H9 (cell line): Measurements from ENCODE around the gene ABLIM1. TPM values are rescaled to one million over a fixed set of nuclear protein-coding genes. Genes with fewer than 3 reads are reported as not detected.

Source experiments
- DNase-seq: peaks from one replicate; pipeline ENCODE4 v3.0.0-alpha.2; 2017
- H2AFZ ChIP-seq: one replicate; pipeline ENCODE4 v1.6.1; 2013; ENCODE audit warnings: mild to moderate bottlenecking, low read length, control low read depth, moderate library complexity
- H2AK5ac ChIP-seq: 2 replicates; pipeline ENCODE4 v1.6.1; 2013; ENCODE audit warnings: low read length, control low read depth, mixed read lengths; ENCODE audit not compliant: insufficient read length
- H2BK120ac ChIP-seq: one replicate; pipeline ENCODE4 v1.6.1; 2013; ENCODE audit warnings: low read depth, mild to moderate bottlenecking, low read length, control low read depth, inconsistent platforms; ENCODE audit not compliant: poor library complexity, severe bottlenecking
- H2BK12ac ChIP-seq: 2 replicates; pipeline ENCODE4 v1.6.1; 2013; ENCODE audit warnings: low read length, control low read depth, mixed read lengths, low read depth; ENCODE audit not compliant: insufficient read length
- H2BK15ac ChIP-seq: 2 replicates; pipeline ENCODE4 v1.6.1; 2013; ENCODE audit warnings: low read depth, low read length, control low read depth
- H2BK20ac ChIP-seq: one replicate; pipeline ENCODE4 v1.6.1; 2013; ENCODE audit warnings: low read depth, mild to moderate bottlenecking, low read length, control low read depth, inconsistent platforms; ENCODE audit not compliant: poor library complexity, severe bottlenecking
- H2BK5ac ChIP-seq: 2 replicates; pipeline ENCODE4 v1.6.1; 2013; ENCODE audit warnings: low read length, control low read depth, mixed read lengths; ENCODE audit not compliant: insufficient read length
- H3K14ac ChIP-seq: 2 replicates; pipeline ENCODE4 v1.6.1; 2013; ENCODE audit warnings: low read length, control low read depth; ENCODE audit not compliant: insufficient read depth
- H3K18ac ChIP-seq: 2 replicates; pipeline ENCODE4 v1.6.1; 2013; ENCODE audit warnings: low read depth, mild to moderate bottlenecking, mixed read lengths, low read length, control low read depth; ENCODE audit not compliant: insufficient read length
- H3K23ac ChIP-seq: 2 replicates; pipeline ENCODE4 v1.6.1; 2013; ENCODE audit warnings: low read length, control low read depth, mixed read lengths, low read depth; ENCODE audit not compliant: insufficient read length
- H3K23me2 ChIP-seq: 2 replicates; pipeline ENCODE4 v1.6.1; 2013; ENCODE audit warnings: low read depth, mild to moderate bottlenecking, mixed read lengths, low read length, control low read depth; ENCODE audit not compliant: insufficient read length, poor library complexity, severe bottlenecking
- H3K27ac ChIP-seq: 2 replicates; pipeline ENCODE4 v1.5.1; 2013; ENCODE audit warnings: low read length, control low read depth, mixed read lengths, low read depth; ENCODE audit not compliant: insufficient read length
- H3K27me3 ChIP-seq: 2 replicates; pipeline ENCODE4 v1.6.1; 2013; ENCODE audit warnings: low read length, control low read depth, inconsistent platforms; ENCODE audit not compliant: insufficient read depth
- H3K4ac ChIP-seq: 2 replicates; pipeline ENCODE4 v1.6.1; 2013; ENCODE audit warnings: low read depth, mild to moderate bottlenecking, control low read depth, inconsistent platforms, low read length, moderate library complexity
- H3K4me1 ChIP-seq: 2 replicates; pipeline ENCODE4 v1.6.1; 2013; ENCODE audit warnings: low read length, control low read depth, inconsistent platforms; ENCODE audit not compliant: insufficient read depth
- H3K4me2 ChIP-seq: 2 replicates; pipeline ENCODE4 v1.6.1; 2013; ENCODE audit warnings: low read length, control low read depth, mixed read lengths; ENCODE audit not compliant: insufficient read length, insufficient read depth
- H3K56ac ChIP-seq: 2 replicates; pipeline ENCODE4 v1.6.1; 2013; ENCODE audit warnings: low read depth, mild to moderate bottlenecking, mixed read lengths, low read length, control low read depth; ENCODE audit not compliant: insufficient read length
- H3K79me1 ChIP-seq: 2 replicates; pipeline ENCODE4 v1.6.1; 2013; ENCODE audit warnings: low read depth, mild to moderate bottlenecking, moderate library complexity, low read length, control low read depth, inconsistent platforms; ENCODE audit not compliant: insufficient read depth, poor library complexity, severe bottlenecking
- H3K79me2 ChIP-seq: 2 replicates; pipeline ENCODE4 v1.6.1; 2013; ENCODE audit warnings: low read length, control low read depth, inconsistent platforms; ENCODE audit not compliant: insufficient read depth
- H3K9ac ChIP-seq: 2 replicates; pipeline ENCODE4 v1.6.1; 2013; ENCODE audit warnings: low read length, control low read depth, mixed read lengths; ENCODE audit not compliant: insufficient read length; ENCODE audit errors: extremely low read depth
- H3K9me3 ChIP-seq: one replicate; pipeline ENCODE4 v1.6.1; 2013; ENCODE audit warnings: low read depth, low read length, inconsistent platforms; ENCODE audit not compliant: control insufficient read depth
- H3T11ph ChIP-seq: one replicate; pipeline ENCODE4 v1.6.1; 2013; ENCODE audit warnings: mild to moderate bottlenecking, low read length, control low read depth, inconsistent platforms
- H4K20me1 ChIP-seq: one replicate; pipeline ENCODE4 v1.6.1; 2013; ENCODE audit not compliant: control insufficient read depth, insufficient read length, insufficient read depth
- H4K5ac ChIP-seq: 2 replicates; pipeline ENCODE4 v1.6.1; 2013; ENCODE audit warnings: low read depth, mild to moderate bottlenecking, mixed read lengths, low read length, control low read depth; ENCODE audit not compliant: insufficient read length
- H4K8ac ChIP-seq: replicated peaks from 2 replicates; pipeline ENCODE4 v1.6.1; 2013; ENCODE audit warnings: low read length, control low read depth, mixed read lengths, low read depth; ENCODE audit not compliant: insufficient read length
- H4K91ac ChIP-seq: 2 replicates; pipeline ENCODE4 v1.6.1; 2013; ENCODE audit warnings: low read depth, mild to moderate bottlenecking, moderate library complexity, mixed read lengths, low read length, control low read depth; ENCODE audit not compliant: insufficient read length
- H3K27ac Mint-ChIP-seq, 3 experiments: 2 replicates in 2 of 3; 3 replicates in 1 of 3; pipeline ENCODE4 v1.8.0; 2020 to 2021; ENCODE audit warnings: mixed read lengths in 3 of 3, mild to moderate bottlenecking in 1 of 3, moderate library complexity in 1 of 3
- H3K27me3 Mint-ChIP-seq: 2 replicates; pipeline ENCODE4 v1.8.0; 2021; ENCODE audit warnings: low read depth, mild to moderate bottlenecking, moderate library complexity, mixed read lengths
- H3K36me3 Mint-ChIP-seq, 3 experiments: 2 replicates in 2 of 3; 3 replicates in 1 of 3; pipeline ENCODE4 v1.8.0; 2020 to 2021; ENCODE audit warnings: low read depth in 3 of 3, mixed read lengths in 3 of 3; ENCODE audit not compliant: insufficient read depth in 1 of 3
- H3K4me1 Mint-ChIP-seq, 2 experiments: 2 replicates each; pipeline ENCODE4 v1.8.0; 2020; ENCODE audit warnings: mixed read lengths in 2 of 2
- H3K4me3 Mint-ChIP-seq, 2 experiments: 2 replicates in 1 of 2; 3 replicates in 1 of 2; pipeline ENCODE4 v1.8.0; 2020 to 2021; ENCODE audit warnings: mild to moderate bottlenecking in 2 of 2, mixed read lengths in 2 of 2, moderate library complexity in 1 of 2
- H3K9me3 Mint-ChIP-seq, 2 experiments: 2 replicates in 1 of 2; 3 replicates in 1 of 2; pipeline ENCODE4 v1.8.0; 2020; ENCODE audit warnings: mild to moderate bottlenecking in 2 of 2, mixed read lengths in 2 of 2, moderate library complexity in 1 of 2
- WGBS: extraction: QIAGEN DNeasy Blood & Tissue Kit; methylation state at CpG from one replicate; pipeline ENCODE4 v1.1.7; 2013; ENCODE audit warnings: missing lambda C conversion rate, low lambda C conversion rate, mixed read lengths; ENCODE audit not compliant: insufficient read length; ENCODE audit errors: extremely low coverage; 5-methylcytosine and 5-hydroxymethylcytosine counted together
- total RNA-seq: library from RNA; stranded (reverse); gene quantifications from 2 replicates; pipeline ENCODE4 v1.2.1, GENCODE V29; 2021
- TF ChIP-seq, protein P1 (sequence below): fragments of 200-600 bp; sonication (generic); conservative IDR thresholded peaks from 3 replicates; pipeline ENCODE4 v1.8.0; 2021; ENCODE audit warnings: antibody characterized with exemption, mild to moderate bottlenecking

The ABLIM1 gene
- total RNA-seq, 1 experiment from 2014 or later: 32.1 TPM

DNA sequence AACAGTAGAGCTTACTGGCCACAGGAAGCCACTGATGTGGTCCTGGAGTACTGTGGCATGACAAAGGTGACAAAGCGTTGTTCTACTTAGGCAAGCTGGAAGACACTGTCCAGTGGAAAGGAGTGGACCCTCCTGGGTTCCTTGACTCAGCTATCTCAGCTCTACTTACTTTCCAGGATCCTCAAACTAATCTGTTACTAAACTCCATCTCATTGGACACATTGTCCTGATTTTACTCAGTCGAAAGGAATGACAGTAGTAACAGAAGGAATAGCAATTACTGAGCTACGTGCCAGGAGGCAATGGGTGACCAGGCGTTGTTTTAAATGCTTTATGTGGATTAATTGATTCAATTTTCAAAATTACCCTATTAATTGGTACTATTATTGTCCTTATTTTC lies 41.6 kb downstream of the ABLIM1 start:
- H3K4ac ChIP-seq: no peak overlapping the region
- no peak overlapping the region for H4K91ac ChIP-seq
- no peaks in the 10 kb centered on the region for H4K20me1 ChIP-seq
- H3K27me3 Mint-ChIP-seq: no peaks in the 10 kb centered on the region; the same call in 1 of the 2 replicates
- H3K36me3 Mint-ChIP-seq: no peaks in the 10 kb centered on the region
- H3K9me3 ChIP-seq: no peaks in the 10 kb centered on the region
- no peak overlapping the region for H4K5ac ChIP-seq
- H3T11ph ChIP-seq: no peak overlapping the region
- H3K4me1 Mint-ChIP-seq: peaks cover 6 to 19% of the 10 kb centered on the region in 2 experiments; a peak in 2 of 4 replicates
- H2AFZ ChIP-seq: no peak overlapping the region
- DNase-seq: no peak
- TF ChIP-seq, protein P1, sequence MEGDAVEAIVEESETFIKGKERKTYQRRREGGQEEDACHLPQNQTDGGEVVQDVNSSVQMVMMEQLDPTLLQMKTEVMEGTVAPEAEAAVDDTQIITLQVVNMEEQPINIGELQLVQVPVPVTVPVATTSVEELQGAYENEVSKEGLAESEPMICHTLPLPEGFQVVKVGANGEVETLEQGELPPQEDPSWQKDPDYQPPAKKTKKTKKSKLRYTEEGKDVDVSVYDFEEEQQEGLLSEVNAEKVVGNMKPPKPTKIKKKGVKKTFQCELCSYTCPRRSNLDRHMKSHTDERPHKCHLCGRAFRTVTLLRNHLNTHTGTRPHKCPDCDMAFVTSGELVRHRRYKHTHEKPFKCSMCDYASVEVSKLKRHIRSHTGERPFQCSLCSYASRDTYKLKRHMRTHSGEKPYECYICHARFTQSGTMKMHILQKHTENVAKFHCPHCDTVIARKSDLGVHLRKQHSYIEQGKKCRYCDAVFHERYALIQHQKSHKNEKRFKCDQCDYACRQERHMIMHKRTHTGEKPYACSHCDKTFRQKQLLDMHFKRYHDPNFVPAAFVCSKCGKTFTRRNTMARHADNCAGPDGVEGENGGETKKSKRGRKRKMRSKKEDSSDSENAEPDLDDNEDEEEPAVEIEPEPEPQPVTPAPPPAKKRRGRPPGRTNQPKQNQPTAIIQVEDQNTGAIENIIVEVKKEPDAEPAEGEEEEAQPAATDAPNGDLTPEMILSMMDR: no peak
- no peak overlapping the region for H3K23ac ChIP-seq
- H3K56ac ChIP-seq: no peak overlapping the region
- no CpG with 5 or more reads among the region's 4 CpGs for WGBS
- no peak overlapping the region for H2BK15ac ChIP-seq
- H3K18ac ChIP-seq: no peak overlapping the region
- H3K9me3 Mint-ChIP-seq: no peaks in the 10 kb centered on the region
- no peaks in the 10 kb centered on the region for H3K79me1 ChIP-seq
- H2BK5ac ChIP-seq: no peak overlapping the region
- no peak overlapping the region for H2AK5ac ChIP-seq
- H3K27ac Mint-ChIP-seq: no peak overlapping the region
- no peaks in the 10 kb centered on the region for H3K23me2 ChIP-seq
- H3K79me2 ChIP-seq: no peaks in the 10 kb centered on the region
- no peak overlapping the region for H2BK20ac ChIP-seq
- no peak overlapping the region for H3K9ac ChIP-seq
- no peak overlapping the region for H2BK12ac ChIP-seq
- H2BK120ac ChIP-seq: no peak overlapping the region
- no peaks in the 10 kb centered on the region for H3K27me3 ChIP-seq
- H4K8ac ChIP-seq: no peak overlapping the region
- H3K4me1 ChIP-seq: no peaks in the 10 kb centered on the region
- H3K14ac ChIP-seq: no peak overlapping the region
- no peak overlapping the region for H3K4me2 ChIP-seq
- H3K27ac ChIP-seq: no peak overlapping the region
- H3K4me3 Mint-ChIP-seq: no peak overlapping the region
